ENCODE data around the gene ALKBH4.

DNA sequence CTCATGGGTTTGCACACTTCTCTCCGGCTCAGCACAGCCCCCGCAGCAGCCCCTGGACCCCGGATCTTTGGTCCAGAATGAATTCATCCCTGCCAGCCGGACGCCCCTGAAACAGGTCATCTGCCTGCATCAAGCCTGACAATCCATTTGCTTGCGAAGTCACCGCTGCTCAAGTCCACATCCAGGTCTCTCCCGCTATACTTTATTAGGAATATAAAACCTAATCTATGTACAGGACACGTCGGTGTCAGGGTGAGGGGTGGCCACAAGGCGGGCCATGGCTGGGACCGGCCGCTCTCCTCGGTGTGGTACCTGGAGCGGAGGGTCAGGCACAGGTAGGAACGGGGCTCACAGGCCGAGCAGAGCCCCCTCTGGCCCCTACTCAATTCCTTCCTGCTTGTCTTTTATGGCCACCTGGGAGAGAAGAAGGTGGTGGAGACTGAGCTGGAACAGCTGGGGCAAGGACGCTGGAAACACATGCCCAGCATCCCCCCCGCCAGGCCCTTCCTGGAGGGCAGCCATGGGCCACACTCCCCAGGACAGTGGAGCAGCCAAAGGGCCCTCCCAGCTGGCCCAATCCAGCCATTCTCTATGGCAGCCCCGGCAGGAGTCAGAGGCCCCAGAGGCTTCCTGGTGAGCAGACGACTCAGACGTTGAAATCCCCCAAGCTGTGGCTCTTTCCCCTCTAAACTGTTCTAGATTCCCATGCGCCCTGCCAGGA is 8.8 kb upstream of the ALKBH4 start:
- TF ChIP-seq EZH2 (IDR thresholded peaks at IDR 0.05; ENCODE audit: low read length, unreplicated experiment), result no peak
- TF ChIP-seq, protein P1, sequence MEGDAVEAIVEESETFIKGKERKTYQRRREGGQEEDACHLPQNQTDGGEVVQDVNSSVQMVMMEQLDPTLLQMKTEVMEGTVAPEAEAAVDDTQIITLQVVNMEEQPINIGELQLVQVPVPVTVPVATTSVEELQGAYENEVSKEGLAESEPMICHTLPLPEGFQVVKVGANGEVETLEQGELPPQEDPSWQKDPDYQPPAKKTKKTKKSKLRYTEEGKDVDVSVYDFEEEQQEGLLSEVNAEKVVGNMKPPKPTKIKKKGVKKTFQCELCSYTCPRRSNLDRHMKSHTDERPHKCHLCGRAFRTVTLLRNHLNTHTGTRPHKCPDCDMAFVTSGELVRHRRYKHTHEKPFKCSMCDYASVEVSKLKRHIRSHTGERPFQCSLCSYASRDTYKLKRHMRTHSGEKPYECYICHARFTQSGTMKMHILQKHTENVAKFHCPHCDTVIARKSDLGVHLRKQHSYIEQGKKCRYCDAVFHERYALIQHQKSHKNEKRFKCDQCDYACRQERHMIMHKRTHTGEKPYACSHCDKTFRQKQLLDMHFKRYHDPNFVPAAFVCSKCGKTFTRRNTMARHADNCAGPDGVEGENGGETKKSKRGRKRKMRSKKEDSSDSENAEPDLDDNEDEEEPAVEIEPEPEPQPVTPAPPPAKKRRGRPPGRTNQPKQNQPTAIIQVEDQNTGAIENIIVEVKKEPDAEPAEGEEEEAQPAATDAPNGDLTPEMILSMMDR (conservative IDR thresholded peaks at IDR 0.05; ENCODE audit: low read depth, low read length), result no peak
- TF ChIP-seq EZH2phosphoT487 (IDR thresholded peaks at IDR 0.05; ENCODE audit: borderline replicate concordance, low read length), result no peak
